ENCODE results near the gene CACUL1. TPM values are rescaled to one million over a fixed set of nuclear protein-coding genes. Genes with fewer than 3 reads are reported as not detected.

Gene CACUL1
- total RNA-seq, 1 experiment from 2014 or later: 67.5 TPM

DNA sequence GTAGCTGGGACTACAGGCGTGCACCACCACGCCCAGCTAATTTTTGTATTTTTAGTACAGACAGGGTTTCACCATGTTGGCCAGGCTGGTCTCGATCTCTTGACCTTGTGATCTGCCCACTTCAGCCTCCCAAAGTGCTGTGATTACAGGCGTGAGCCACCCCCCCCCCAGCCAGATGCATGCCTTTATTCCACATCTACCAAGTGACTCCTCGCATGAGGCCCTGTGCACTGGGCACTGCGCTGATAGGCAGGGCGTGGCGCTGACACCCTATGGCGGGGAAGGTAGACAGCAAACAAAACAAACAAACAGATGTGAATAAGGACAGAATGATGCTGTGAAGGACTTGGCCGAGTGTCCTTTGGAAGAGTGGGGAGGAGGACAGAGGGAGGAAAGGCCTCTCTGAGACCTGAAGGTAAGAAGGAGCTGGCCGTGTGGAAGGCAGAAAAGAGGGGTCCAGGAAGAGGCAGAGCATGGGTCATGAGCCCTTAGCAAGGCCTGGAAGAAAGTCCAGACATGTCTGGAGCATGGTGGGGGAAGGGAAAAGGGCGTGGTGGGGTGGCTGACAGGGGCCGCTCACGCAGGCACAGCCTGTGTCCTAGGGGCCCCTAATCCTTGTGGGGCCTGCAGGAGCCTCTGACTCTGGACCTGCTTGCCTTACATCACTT lies 47.5 kb upstream of the CACUL1 start:
- no peak for DNase-seq (ENCODE audit: low read depth, low spot score)
- H3K4me1 ChIP-seq (ENCODE audit: control insufficient read depth in 1 of 2, insufficient read depth in 2 of 2, low read length in 2 of 2): peaks cover 0 to 48% of the 10 kb centered on the region in 2 experiments; a peak in 2 of 4 replicates
- intact Hi-C loops (cut with micrococcal nuclease): loop anchor here (10.0 kb wide), 1 partner anchor 207 kb away; the partner anchor contains the start of gene PRLHR
- no peaks in the 10 kb centered on the region for H3K79me2 ChIP-seq (ENCODE audit: insufficient read depth, low read length)
- ATAC-seq: no peak
- H3K27ac ChIP-seq (ENCODE audit: low read depth, low read length): no peak overlapping the region
- no peaks in the 10 kb centered on the region for H3K9me2 ChIP-seq (ENCODE audit: insufficient read depth)
- H3K9me3 ChIP-seq (ENCODE audit: control insufficient read depth in 1 of 2, insufficient read depth in 1 of 2, low read depth in 1 of 2, low read length in 2 of 2): no peaks in the 10 kb centered on the region
- H3K4me3 ChIP-seq (replicated peaks in 1 of 2; ENCODE audit: low read depth in 1 of 2, low read length in 2 of 2): no peak overlapping the region
- BruUV-seq (replicated peaks): no TSS peak
- H3K27me3 ChIP-seq (ENCODE audit: insufficient read depth, low read length): no peaks in the 10 kb centered on the region
- RAD21 ChIA-PET (ENCODE audit: low non-redundant PET in 1 of 2, low total read pairs in 2 of 2, uncharacterized antibody in 2 of 2, unreplicated experiment in 2 of 2): no interaction called here
- no peak overlapping the region for H2AFZ ChIP-seq (ENCODE audit: low read depth, low read length, poor library complexity, severe bottlenecking)
- POLR2A ChIA-PET: interaction anchor here (0.7 kb wide), 1 partner anchor 229 kb away, joined by 4 read pairs; no protein-coding TSS in a partner anchor
- H4K20me1 ChIP-seq (ENCODE audit: insufficient read depth): no peaks in the 10 kb centered on the region
- CTCF ChIA-PET: interaction anchor here (1.6 kb wide), 1 partner anchor 10 kb away, joined by 12 read pairs; no protein-coding TSS in a partner anchor
- TF ChIP-seq, protein P1, sequence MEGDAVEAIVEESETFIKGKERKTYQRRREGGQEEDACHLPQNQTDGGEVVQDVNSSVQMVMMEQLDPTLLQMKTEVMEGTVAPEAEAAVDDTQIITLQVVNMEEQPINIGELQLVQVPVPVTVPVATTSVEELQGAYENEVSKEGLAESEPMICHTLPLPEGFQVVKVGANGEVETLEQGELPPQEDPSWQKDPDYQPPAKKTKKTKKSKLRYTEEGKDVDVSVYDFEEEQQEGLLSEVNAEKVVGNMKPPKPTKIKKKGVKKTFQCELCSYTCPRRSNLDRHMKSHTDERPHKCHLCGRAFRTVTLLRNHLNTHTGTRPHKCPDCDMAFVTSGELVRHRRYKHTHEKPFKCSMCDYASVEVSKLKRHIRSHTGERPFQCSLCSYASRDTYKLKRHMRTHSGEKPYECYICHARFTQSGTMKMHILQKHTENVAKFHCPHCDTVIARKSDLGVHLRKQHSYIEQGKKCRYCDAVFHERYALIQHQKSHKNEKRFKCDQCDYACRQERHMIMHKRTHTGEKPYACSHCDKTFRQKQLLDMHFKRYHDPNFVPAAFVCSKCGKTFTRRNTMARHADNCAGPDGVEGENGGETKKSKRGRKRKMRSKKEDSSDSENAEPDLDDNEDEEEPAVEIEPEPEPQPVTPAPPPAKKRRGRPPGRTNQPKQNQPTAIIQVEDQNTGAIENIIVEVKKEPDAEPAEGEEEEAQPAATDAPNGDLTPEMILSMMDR (IDR thresholded peaks at IDR 0.05 in 2 of 3, conservative IDR thresholded peaks at IDR 0.05 in 1 of 3; ENCODE audit: borderline replicate concordance in 1 of 3, insufficient read depth in 1 of 3, low read depth in 2 of 3, low read length in 2 of 3): no peak
- TF ChIP-seq EGR1 (IDR thresholded peaks at IDR 0.05; ENCODE audit: low read depth): no peak
- TF ChIP-seq, protein P2, sequence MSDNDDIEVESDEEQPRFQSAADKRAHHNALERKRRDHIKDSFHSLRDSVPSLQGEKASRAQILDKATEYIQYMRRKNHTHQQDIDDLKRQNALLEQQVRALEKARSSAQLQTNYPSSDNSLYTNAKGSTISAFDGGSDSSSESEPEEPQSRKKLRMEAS (IDR thresholded peaks at IDR 0.05): no peak
- TF ChIP-seq, protein P3, sequence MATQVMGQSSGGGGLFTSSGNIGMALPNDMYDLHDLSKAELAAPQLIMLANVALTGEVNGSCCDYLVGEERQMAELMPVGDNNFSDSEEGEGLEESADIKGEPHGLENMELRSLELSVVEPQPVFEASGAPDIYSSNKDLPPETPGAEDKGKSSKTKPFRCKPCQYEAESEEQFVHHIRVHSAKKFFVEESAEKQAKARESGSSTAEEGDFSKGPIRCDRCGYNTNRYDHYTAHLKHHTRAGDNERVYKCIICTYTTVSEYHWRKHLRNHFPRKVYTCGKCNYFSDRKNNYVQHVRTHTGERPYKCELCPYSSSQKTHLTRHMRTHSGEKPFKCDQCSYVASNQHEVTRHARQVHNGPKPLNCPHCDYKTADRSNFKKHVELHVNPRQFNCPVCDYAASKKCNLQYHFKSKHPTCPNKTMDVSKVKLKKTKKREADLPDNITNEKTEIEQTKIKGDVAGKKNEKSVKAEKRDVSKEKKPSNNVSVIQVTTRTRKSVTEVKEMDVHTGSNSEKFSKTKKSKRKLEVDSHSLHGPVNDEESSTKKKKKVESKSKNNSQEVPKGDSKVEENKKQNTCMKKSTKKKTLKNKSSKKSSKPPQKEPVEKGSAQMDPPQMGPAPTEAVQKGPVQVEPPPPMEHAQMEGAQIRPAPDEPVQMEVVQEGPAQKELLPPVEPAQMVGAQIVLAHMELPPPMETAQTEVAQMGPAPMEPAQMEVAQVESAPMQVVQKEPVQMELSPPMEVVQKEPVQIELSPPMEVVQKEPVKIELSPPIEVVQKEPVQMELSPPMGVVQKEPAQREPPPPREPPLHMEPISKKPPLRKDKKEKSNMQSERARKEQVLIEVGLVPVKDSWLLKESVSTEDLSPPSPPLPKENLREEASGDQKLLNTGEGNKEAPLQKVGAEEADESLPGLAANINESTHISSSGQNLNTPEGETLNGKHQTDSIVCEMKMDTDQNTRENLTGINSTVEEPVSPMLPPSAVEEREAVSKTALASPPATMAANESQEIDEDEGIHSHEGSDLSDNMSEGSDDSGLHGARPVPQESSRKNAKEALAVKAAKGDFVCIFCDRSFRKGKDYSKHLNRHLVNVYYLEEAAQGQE (IDR thresholded peaks at IDR 0.05; ENCODE audit: low read depth): no peak
- TF ChIP-seq EZH2phosphoT487 (IDR thresholded peaks at IDR 0.05; ENCODE audit: borderline replicate concordance): no peak
- TF ChIP-seq POLR2A (IDR thresholded peaks at IDR 0.05; ENCODE audit: borderline replicate concordance, extremely low read depth, insufficient read depth, insufficient read length): no peak
- H3K36me3 ChIP-seq (ENCODE audit: control insufficient read depth in 1 of 2, insufficient read depth in 2 of 2, low read length in 2 of 2): no peaks in the 10 kb centered on the region
- H3K4me2 ChIP-seq (ENCODE audit: low read length): no peak overlapping the region
- no peak overlapping the region for H3K9ac ChIP-seq (ENCODE audit: low read length)

Measured in HCT116 (cell line).